AG10803 (cell line): Measurements from ENCODE around the gene GRID1.

Experiments
- DNase-seq: peaks from one replicate; pipeline ENCODE4 v3.0.0; 2010; ENCODE audit warnings: low read depth
- H3K4me3 ChIP-seq: 2 replicates; pipeline ENCODE4 v1.5.1; 2011; ENCODE audit warnings: mild to moderate bottlenecking, low read length, control low read depth
- CTCF ChIP-seq: conservative IDR thresholded peaks from 2 replicates; pipeline ENCODE4 v1.5.1; 2011; ENCODE audit warnings: mild to moderate bottlenecking, low read length, control low read depth, inconsistent platforms

GRID1 gene

GRCh38 chr10:86106616-86107015, 260.0 kb downstream of the GRID1 start:
- no peak for DNase-seq
- H3K4me3 ChIP-seq = no peak overlapping the region
- TF ChIP-seq CTCF = no peak

- DNase-seq = no peak
- no peak overlapping the region for H3K4me3 ChIP-seq
- TF ChIP-seq CTCF = no peak
These were observed 261.0 kb downstream of the GRID1 start for GRCh38 chr10:86105640-86106039.

GRCh38 chr10:86105181-86105580, 261.4 kb downstream of the GRID1 start:
- no peak for DNase-seq
- TF ChIP-seq CTCF = no peak
- H3K4me3 ChIP-seq = no peak overlapping the region

GRCh38 chr10:86104611-86105145, 261.9 kb downstream of the GRID1 start:
- TF ChIP-seq CTCF = no peak
- no peak overlapping the region for H3K4me3 ChIP-seq
- no peak for DNase-seq

GRCh38 chr10:86104156-86104555, 262.4 kb downstream of the GRID1 start:
- H3K4me3 ChIP-seq = no peak overlapping the region
- TF ChIP-seq CTCF = no peak
- DNase-seq = no peak

GRCh38 chr10:86103391-86104101, 263.0 kb downstream of the GRID1 start:
- H3K4me3 ChIP-seq = no peak overlapping the region
- DNase-seq = no peak
- no peak for TF ChIP-seq CTCF

GRCh38 chr10:86102451-86102850, 264.1 kb downstream of the GRID1 start:
- DNase-seq = no peak
- no peak overlapping the region for H3K4me3 ChIP-seq
- TF ChIP-seq CTCF = no peak
